H1 (cell line): ENCODE data around the gene CCN6. TPM values are rescaled to one million over a fixed set of nuclear protein-coding genes. Genes with fewer than 3 reads are reported as not detected.
A peak's percentile ranks its signal among the peaks of the same experiment; 100 is the strongest.

ENCODE experiments used
- CTCF ChIA-PET: fragments of 300-600 bp; sonication (Branson Sonifier 250); formaldehyde crosslinking; loops from one replicate; lab custom pipeline; 2021; ENCODE audit not compliant: partially characterized antibody; lab: Charles Lee
- POLR2A ChIA-PET: fragments of 300-600 bp; sonication (Branson Sonifier 250); formaldehyde crosslinking; loops from one replicate; lab custom pipeline; 2021; ENCODE audit warnings: inconsistent platforms; ENCODE audit not compliant: partially characterized antibody; lab: Charles Lee
- DNase-seq, 2 experiments: peaks; one replicate each; pipeline versions ENCODE4 v3.0.0 to v3.0.0-alpha.2; 2010 to 2022; ENCODE audit warnings: low spot score in 2 of 2, low read depth in 1 of 2, mixed read lengths in 1 of 2
- FAIRE-seq: peaks from 2 replicates; lab custom pipeline; 2011; peaks lifted over from hg19 to GRCh38; lab: Jason Lieb, UNC
- H2AFZ ChIP-seq: 2 replicates; pipeline ENCODE4 v1.8.1; 2012; ENCODE audit warnings: low read length, inconsistent platforms
- H2AK5ac ChIP-seq: 2 replicates; pipeline ENCODE4 v1.6.1; 2013; ENCODE audit warnings: low read depth, low read length
- H2BK120ac ChIP-seq: replicated peaks from 2 replicates; pipeline ENCODE3; 2013; ENCODE audit warnings: low read depth, low read length, inconsistent platforms
- H2BK12ac ChIP-seq: 2 replicates; pipeline ENCODE4 v1.6.1; 2013; ENCODE audit warnings: low read depth, low read length
- H2BK15ac ChIP-seq: 2 replicates; pipeline ENCODE4 v1.6.1; 2013; ENCODE audit warnings: low read length
- H2BK20ac ChIP-seq: 2 replicates; pipeline ENCODE4 v1.6.1; 2013; ENCODE audit warnings: low read length
- H2BK5ac ChIP-seq: 2 replicates; pipeline ENCODE4 v1.6.1; 2013; ENCODE audit warnings: low read depth, low read length
- H3K14ac ChIP-seq: 2 replicates; pipeline ENCODE4 v1.6.1; 2013; ENCODE audit warnings: inconsistent platforms; ENCODE audit not compliant: insufficient read length
- H3K18ac ChIP-seq: 2 replicates; pipeline ENCODE4 v1.6.1; 2013; ENCODE audit warnings: low read length; ENCODE audit errors: extremely low read depth
- H3K23ac ChIP-seq: 2 replicates; pipeline ENCODE4 v1.6.1; 2013; ENCODE audit warnings: inconsistent platforms; ENCODE audit not compliant: insufficient read length
- H3K23me2 ChIP-seq: 2 replicates; pipeline ENCODE4 v1.6.1; 2013; ENCODE audit warnings: low read depth, low read length
- H3K27ac ChIP-seq: 2 replicates; pipeline ENCODE4 v1.6.1; 2011; ENCODE audit warnings: low read depth, low read length, inconsistent platforms
- H3K27me3 ChIP-seq, 4 experiments: replicated peaks in 1 of 4; 1 replicate in 1 of 4; 2 replicates in 3 of 4; pipeline versions ENCODE4 v1.6.1 to v1.8.1; 2011 to 2013; ENCODE audit warnings: low read length in 3 of 4, mild to moderate bottlenecking in 3 of 4, inconsistent platforms in 2 of 4, mixed read lengths in 2 of 4, moderate library complexity in 1 of 4; ENCODE audit not compliant: control insufficient read depth in 3 of 4, insufficient read depth in 3 of 4; ENCODE audit errors: extremely low read depth in 1 of 4
- H3K36me3 ChIP-seq, 4 experiments: 2 replicates each; pipeline versions ENCODE4 v1.6.1 to v1.8.1; 2011 to 2013; ENCODE audit warnings: mild to moderate bottlenecking in 4 of 4, low read length in 3 of 4, moderate library complexity in 2 of 4, control low read depth in 1 of 4, inconsistent platforms in 1 of 4; ENCODE audit not compliant: insufficient read depth in 4 of 4, control insufficient read depth in 2 of 4
- H3K4ac ChIP-seq: replicated peaks from 2 replicates; pipeline ENCODE3; 2013; ENCODE audit warnings: low read length, low read depth, mixed read lengths, inconsistent platforms; ENCODE audit not compliant: insufficient read length
- H3K4me1 ChIP-seq, 4 experiments: replicated peaks in 1 of 4; 1 replicate in 1 of 4; 2 replicates in 3 of 4; pipeline versions ENCODE4 v1.6.1 to v1.8.1; 2011 to 2013; ENCODE audit warnings: low read length in 3 of 4, inconsistent platforms in 2 of 4, mixed read lengths in 1 of 4; ENCODE audit not compliant: insufficient read depth in 4 of 4, control insufficient read depth in 3 of 4
- H3K4me2 ChIP-seq, 2 experiments: 2 replicates each; pipeline versions ENCODE4 v1.6.1 to v1.8.1; 2011 to 2013; ENCODE audit warnings: low read depth in 2 of 2, low read length in 2 of 2, control low read depth in 1 of 2, inconsistent platforms in 1 of 2, mild to moderate bottlenecking in 1 of 2; ENCODE audit not compliant: insufficient read depth in 1 of 2
- H3K4me3 ChIP-seq, 4 experiments: fragments of 200-600, 300-600 bp in 1 of 4; sonication (generic), shearing (Covaris generic), sonication (Bioruptor Twin) in 1 of 4; 2 replicates each; pipeline versions ENCODE4 v1.5.1 to v1.8.1; 2011 to 2016; ENCODE audit warnings: low read length in 4 of 4, low read depth in 3 of 4, control low read depth in 2 of 4, inconsistent platforms in 2 of 4, mild to moderate bottlenecking in 2 of 4, mixed read lengths in 1 of 4, moderate library complexity in 1 of 4; ENCODE audit not compliant: insufficient read depth in 2 of 4; ENCODE audit errors: extremely low read depth in 1 of 4
- H3K56ac ChIP-seq: replicated peaks from 2 replicates; pipeline ENCODE3; 2013; ENCODE audit warnings: low read depth, mild to moderate bottlenecking, mixed read lengths, low read length, inconsistent platforms; ENCODE audit not compliant: insufficient read length
- H3K79me1 ChIP-seq: 2 replicates; pipeline ENCODE4 v1.6.1; 2013; ENCODE audit warnings: low read depth, low read length, control low read depth
- H3K79me2 ChIP-seq, 2 experiments: 2 replicates each; pipeline versions ENCODE4 v1.6.1 to v1.8.1; 2012 to 2013; ENCODE audit warnings: low read length in 2 of 2, mild to moderate bottlenecking in 2 of 2, inconsistent platforms in 1 of 2; ENCODE audit not compliant: insufficient read depth in 2 of 2, control insufficient read depth in 1 of 2
- H3K9ac ChIP-seq, 4 experiments: replicated peaks in 1 of 4; 1 replicate in 1 of 4; 2 replicates in 3 of 4; pipeline versions ENCODE4 v1.6.1 to v1.8.1; 2011 to 2013; ENCODE audit warnings: low read depth in 3 of 4, low read length in 3 of 4, control low read depth in 2 of 4, mild to moderate bottlenecking in 2 of 4, moderate library complexity in 2 of 4, inconsistent platforms in 1 of 4; ENCODE audit errors: extremely low read depth in 1 of 4
- H3K9me3 ChIP-seq, 2 experiments: 2 replicates each; pipeline versions ENCODE4 v1.6.1 to v1.8.1; 2012 to 2013; ENCODE audit warnings: mild to moderate bottlenecking in 2 of 2, moderate library complexity in 2 of 2, control low read depth in 1 of 2, inconsistent platforms in 1 of 2, low read depth in 1 of 2, low read length in 1 of 2, mixed read lengths in 1 of 2; ENCODE audit not compliant: insufficient read depth in 2 of 2
- H4K20me1 ChIP-seq, 2 experiments: replicated peaks in 1 of 2; 2 replicates each; pipeline versions ENCODE3 to v1.8.1; 2011 to 2013; ENCODE audit warnings: inconsistent platforms in 2 of 2, low read length in 2 of 2, mild to moderate bottlenecking in 1 of 2; ENCODE audit not compliant: insufficient read depth in 2 of 2, control insufficient read depth in 1 of 2
- H4K5ac ChIP-seq: 2 replicates; pipeline ENCODE4 v1.6.1; 2013; ENCODE audit warnings: low read length, low read depth, mixed read lengths, inconsistent platforms; ENCODE audit not compliant: insufficient read length
- H4K8ac ChIP-seq: 2 replicates; pipeline ENCODE4 v1.8.0; 2013; ENCODE audit warnings: mild to moderate bottlenecking, moderate library complexity, low read length, inconsistent platforms; ENCODE audit not compliant: insufficient read depth; ENCODE audit errors: extremely low read depth
- H4K91ac ChIP-seq: replicated peaks from 2 replicates; pipeline ENCODE3; 2013; ENCODE audit warnings: low read length, mixed read lengths, inconsistent platforms; ENCODE audit not compliant: insufficient read length
- BCL11A ChIP-seq, 2 experiments: IDR thresholded peaks; one replicate each; pipeline ENCODE4 v1.6.1; 2011; ENCODE audit warnings: low read depth in 2 of 2, low read length in 2 of 2, mild to moderate bottlenecking in 2 of 2
- BRCA1 ChIP-seq: IDR thresholded peaks from 2 replicates; pipeline ENCODE4 v1.6.1; 2012; ENCODE audit warnings: low read depth, low read length, improper control_type of control experiment
- EP300 ChIP-seq, 2 experiments: IDR thresholded peaks; 1 replicate in 1 of 2; 2 replicates in 1 of 2; pipeline ENCODE4 v1.6.1; 2011 to 2012; ENCODE audit warnings: low read depth in 2 of 2, low read length in 2 of 2, mild to moderate bottlenecking in 2 of 2, borderline replicate concordance in 1 of 2, inconsistent platforms in 1 of 2, moderate library complexity in 1 of 2
- HDAC6 ChIP-seq: IDR thresholded peaks from one replicate; pipeline ENCODE4 v1.7.1; 2012; ENCODE audit warnings: low read depth, mild to moderate bottlenecking, inconsistent platforms, low read length, moderate library complexity
- JUN ChIP-seq: IDR thresholded peaks from 2 replicates; pipeline ENCODE4 v1.6.1; 2011; ENCODE audit warnings: low read depth, mild to moderate bottlenecking, improper control_type of control experiment, low read length
- KDM1A ChIP-seq: fragments of 200-600, 300-600 bp; sonication (generic); IDR thresholded peaks from 2 replicates; pipeline ENCODE4 v1.7.1; 2016; ENCODE audit warnings: mild to moderate bottlenecking, low read length, borderline replicate concordance
- NANOG ChIP-seq: IDR thresholded peaks from 2 replicates; pipeline ENCODE4 v1.6.1; 2011; ENCODE audit warnings: low read length, low read depth, mild to moderate bottlenecking, inconsistent platforms; ENCODE audit not compliant: insufficient read depth, poor library complexity, severe bottlenecking
- NRF1 ChIP-seq: IDR thresholded peaks from 2 replicates; pipeline ENCODE4 v1.6.1; 2011; ENCODE audit warnings: mild to moderate bottlenecking, low read depth, low read length, improper control_type of control experiment
- SIN3A ChIP-seq, 2 experiments: IDR thresholded peaks in 1 of 2; conservative IDR thresholded peaks in 1 of 2; 2 replicates each; pipeline ENCODE4 v1.6.1; 2011 to 2012; ENCODE audit warnings: low read length in 2 of 2, improper control_type of control experiment in 1 of 2, low read depth in 1 of 2, mild to moderate bottlenecking in 1 of 2
- SRF ChIP-seq: IDR thresholded peaks from 2 replicates; pipeline ENCODE4 v1.6.1; 2011; ENCODE audit warnings: mild to moderate bottlenecking, low read depth, low read length, moderate library complexity
- WGBS, 2 experiments: shearing (Covaris generic) in 1 of 2; methylation state at CpG; one replicate each; pipeline versions ENCODE4 v1.1.6 to v1.1.7; 2013 to 2015; ENCODE audit warnings: low lambda C conversion rate in 2 of 2, mixed read lengths in 2 of 2, inconsistent platforms in 1 of 2, low coverage in 1 of 2, missing lambda C conversion rate in 1 of 2; ENCODE audit not compliant: insufficient replicate concordance in 2 of 2, insufficient coverage in 1 of 2, insufficient read length in 1 of 2; ENCODE audit errors: extremely low coverage in 1 of 2, missing lambda C conversion rate in 1 of 2; 5-methylcytosine and 5-hydroxymethylcytosine counted together
- polyA plus RNA-seq, 7 experiments: library from polyadenylated mRNA; depleted of rRNA in 3 of 7; stranded (reverse) in 5 of 7; unstranded in 2 of 7; fragments of >200 nt in 5 of 7; fragments of 200-250 nt in 2 of 7; gene quantifications; 1 replicate in 5 of 7; 2 replicates in 1 of 7; 4 replicates in 1 of 7; pipeline versions ENCODE4 v1.2.1 to v1.2.3, GENCODE V29; 2011 to 2013; ENCODE audit warnings: missing spikeins in 2 of 7, mixed read lengths in 2 of 7
- total RNA-seq: library from RNA; stranded (reverse); fragmentation: NEBNext Ultra II Directional; extraction: Animal tissue kit (Norgen Biotek cat#: 25700); gene quantifications from 2 replicates; pipeline ENCODE4 v1.2.1, GENCODE V29; 2021

Gene CCN6
- total and polyA plus RNA-seq, 2 of the 8 experiments (the other 6 are each of a cell fraction or from before 2014, with no cell fraction given) = not detected

- peak overlapping the region in 1 of 2 experiments; percentile 61; a peak in 3 of 4 replicates for H3K4me2 ChIP-seq
- peak; percentile 87 to 98 for DNase-seq
- H4K20me1 ChIP-seq = no peaks in the 10 kb centered on the region
- H3K9me3 ChIP-seq = peaks cover 0 to 6% of the 10 kb centered on the region in 2 experiments; a peak in 1 of 4 replicates
- peak overlapping the region; percentile 13 to 60 (median 34); a peak in 5 of 7 replicates for H3K9ac ChIP-seq
- H4K8ac ChIP-seq = no peak overlapping the region
- peak overlapping the region; percentile 61; the same call in 1 of the 2 replicates for H2BK5ac ChIP-seq
- peak overlapping the region; percentile 96 for H2AFZ ChIP-seq
- H3K79me1 ChIP-seq = no peaks in the 10 kb centered on the region
- no peaks in the 10 kb centered on the region for H3K79me2 ChIP-seq
- no peak overlapping the region for H3K23ac ChIP-seq
- no peaks in the 10 kb centered on the region for H3K27me3 ChIP-seq
- H3K4ac ChIP-seq = no peak overlapping the region
- H2AK5ac ChIP-seq = no peak overlapping the region
- H4K91ac ChIP-seq = no peak overlapping the region
- 1% methylated on average over 36 of the region's 36 CpGs; no CpG with 5 or more reads in 1 of the 2 experiments for WGBS, 2 experiments
- no peak overlapping the region for H3K56ac ChIP-seq
- peak; percentile 65 for FAIRE-seq
- no peaks in the 10 kb centered on the region; the same call in 1 of the 2 replicates for H3K23me2 ChIP-seq
- H3K18ac ChIP-seq = no peak overlapping the region; the same call in 1 of the 2 replicates
- POLR2A ChIA-PET = interaction anchor here (0.6 kb wide), 1 partner anchor 736 kb away, joined by 3 read pairs; no protein-coding TSS in a partner anchor
- H2BK20ac ChIP-seq = no peak overlapping the region
- no peak overlapping the region for H2BK12ac ChIP-seq
- H3K4me1 ChIP-seq = no peaks in the 10 kb centered on the region
- H2BK15ac ChIP-seq = no peak overlapping the region
- H3K36me3 ChIP-seq = no peaks in the 10 kb centered on the region
- H3K27ac ChIP-seq = peak overlapping the region; percentile 16; the same call in 1 of the 2 replicates
- H3K4me3 ChIP-seq = peak overlapping the region; percentile 45 to 78 (median 70)
- no peak overlapping the region for H4K5ac ChIP-seq
- H2BK120ac ChIP-seq = no peak overlapping the region
- CTCF ChIA-PET = interaction anchor here (0.6 to 9.7 kb wide), 46 partner anchors 8 to 1423 kb away, joined by 3 to 102 read pairs (median 4); partner anchors contain the start of genes CCN6, FYN and TRAF3IP2
- H3K14ac ChIP-seq = no peak overlapping the region
- TF ChIP-seq SRF = no peak
- TF ChIP-seq NRF1 = no peak
- TF ChIP-seq EP300 (IDR thresholded peaks at IDR 0.05; ENCODE audit: borderline replicate concordance in 1 of 2, low read depth in 2 of 2, low read length in 2 of 2) = peak in 1 of 2 experiments; percentile 58; a peak in 1 of 3 replicates
- TF ChIP-seq KDM1A = no peak
- TF ChIP-seq NANOG = no peak
- TF ChIP-seq SIN3A (conservative IDR thresholded peaks at IDR 0.05 in 1 of 2, IDR thresholded peaks at IDR 0.05 in 1 of 2; ENCODE audit: low read depth in 1 of 2, low read length in 2 of 2) = peak; percentile 25 to 80; a peak in 1 of 4 replicates
- no peak for TF ChIP-seq BCL11A (IDR thresholded peaks at IDR 0.05; ENCODE audit: low read depth in 2 of 2, low read length in 2 of 2)
- TF ChIP-seq JUN = no peak
- no peak for TF ChIP-seq HDAC6
- peak; percentile 22; the same call in 1 of the 2 replicates for TF ChIP-seq BRCA1
Observed at GRCh38 chr6:112043032-112044007, 10.6 kb upstream of the CCN6 start.
